NCI-H460 (cell line): ENCODE data around the gene PAEP. TPM values are rescaled to one million over a fixed set of nuclear protein-coding genes. Genes with fewer than 3 reads are reported as not detected.
"Not testable (repeated sequence)": the region's sequence is repeated elsewhere in the genome, so short reads cannot be mapped to it uniquely, and the experiment has no call there.

Experiments
- DNase-seq: peaks from one replicate; pipeline ENCODE4 v3.0.0-alpha.2; 2016; ENCODE audit warnings: low read depth; ENCODE audit errors: extremely low read depth
- total RNA-seq: library from RNA; depleted of rRNA; stranded (reverse); fragments of >200 nt; shearing (Covaris generic); gene quantifications from 2 replicates; pipeline ENCODE4 v1.2.3, GENCODE V29; 2014

The PAEP gene
- total RNA-seq, 1 experiment from 2014 or later = 2.9 TPM

DNA sequence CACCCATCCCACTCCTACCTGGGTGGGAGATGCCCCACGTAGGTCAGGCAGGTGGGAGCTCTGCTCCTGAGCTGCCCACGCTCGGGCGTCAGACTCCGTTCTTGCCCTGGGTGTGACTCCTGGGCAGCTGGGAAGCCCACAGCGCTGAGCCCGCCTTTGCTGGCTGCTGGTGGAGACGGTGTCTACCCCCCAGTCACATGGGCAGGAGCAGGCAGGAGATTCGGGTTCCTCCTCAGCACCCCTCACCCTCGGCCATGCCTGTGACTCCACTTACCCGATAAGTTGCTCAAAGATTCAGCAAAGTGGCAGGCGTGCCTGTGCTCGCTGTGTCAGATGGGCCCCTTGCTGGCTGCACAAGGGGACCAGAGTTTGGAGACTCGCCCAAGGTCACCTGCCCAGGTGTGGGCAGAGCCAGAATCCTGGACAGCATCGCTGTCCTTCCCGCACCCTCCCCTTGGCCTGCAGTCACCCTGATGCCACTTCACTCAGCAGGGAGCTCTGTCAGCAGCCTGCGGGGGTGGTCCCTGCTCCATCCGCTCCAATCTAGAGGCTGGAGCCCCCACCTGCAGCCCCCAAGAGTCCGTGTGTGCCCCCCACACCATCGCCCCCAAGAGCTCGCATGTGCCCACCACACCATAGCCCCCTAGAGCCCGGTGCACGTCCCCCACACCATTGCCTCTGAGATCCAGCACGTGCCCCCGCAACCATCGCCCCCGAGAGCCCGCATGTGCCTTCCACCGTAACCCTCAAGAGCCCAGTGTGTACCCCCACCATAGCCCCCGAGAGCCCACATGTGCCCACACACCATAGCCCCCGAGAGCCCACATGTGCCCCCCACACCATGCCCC is 36.1 kb upstream of the PAEP start:
- DNase-seq = no peak

DNA sequence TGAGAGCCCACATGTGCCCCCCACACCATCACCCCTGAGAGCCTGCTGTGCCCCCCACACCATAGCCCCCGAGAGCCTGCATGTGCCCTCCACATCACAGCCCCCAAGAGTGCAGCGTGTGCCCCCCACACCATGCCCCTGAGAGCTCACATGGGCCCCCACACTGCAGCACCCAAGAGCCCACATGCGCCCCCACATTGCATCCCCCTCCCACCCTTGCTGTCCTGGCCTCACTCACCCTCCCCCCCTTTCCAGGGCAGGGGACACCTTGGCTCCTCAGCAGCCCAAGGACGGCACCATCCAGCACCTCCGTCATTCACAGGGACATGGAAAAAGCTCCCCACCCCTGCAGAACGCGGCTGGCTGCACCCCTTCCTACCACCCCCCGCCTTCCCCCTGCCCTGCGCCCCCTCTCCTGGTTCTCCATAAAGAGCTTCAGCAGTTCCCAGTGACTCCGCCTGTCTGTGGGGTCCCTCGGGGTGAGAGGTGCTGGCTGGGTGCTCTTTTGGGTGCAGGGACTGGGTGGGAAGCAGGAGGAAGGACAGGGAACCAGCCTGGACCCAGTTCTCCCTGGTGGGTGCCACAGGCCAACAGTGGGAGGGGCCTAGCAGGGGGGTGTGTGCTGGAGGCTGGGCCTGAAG is 35.3 kb upstream of the PAEP start:
- DNase-seq = peak; percentile 89

DNA sequence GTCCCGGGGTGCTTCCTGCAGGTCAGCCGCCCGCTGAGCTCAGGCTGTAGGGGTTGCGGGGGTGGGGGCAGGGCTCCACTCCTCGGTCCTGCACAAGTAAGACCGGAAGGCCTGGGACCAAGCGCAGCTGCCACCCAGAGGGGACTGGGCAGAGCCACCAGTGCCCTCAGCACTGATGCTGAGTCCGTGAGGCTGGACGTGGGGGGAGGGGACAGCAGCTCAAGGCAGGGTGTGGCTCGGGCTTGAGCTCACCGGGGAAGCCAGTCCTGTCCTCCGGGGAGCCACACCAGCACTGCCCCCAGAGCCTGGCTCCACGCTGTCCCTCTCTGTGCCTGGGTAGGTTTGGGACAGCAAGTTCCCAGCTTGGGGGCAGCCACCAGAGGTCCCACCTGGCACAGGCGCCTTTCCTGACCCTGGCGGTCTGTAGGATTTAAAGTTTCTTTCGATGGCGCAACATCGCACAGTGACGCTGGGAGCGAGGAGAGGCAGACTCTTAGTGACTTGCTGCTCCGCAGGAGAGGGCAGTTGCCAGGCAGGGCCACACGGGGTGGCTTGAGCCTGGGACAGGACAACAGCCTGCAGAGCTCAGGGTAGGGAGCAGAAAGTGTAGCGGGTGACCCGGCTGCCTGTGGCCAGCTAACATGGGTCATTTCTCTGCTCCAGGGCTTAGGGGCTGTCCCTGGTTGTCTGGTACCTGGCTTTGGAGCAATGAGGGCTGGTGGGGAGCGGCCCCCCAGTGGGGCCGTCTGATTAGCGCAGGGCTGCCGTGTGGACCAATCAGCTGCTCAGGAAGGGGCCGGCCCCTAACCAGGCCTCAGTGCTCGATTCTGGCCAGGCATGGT is 34.6 kb upstream of the PAEP start:
- peak; percentile 88 for DNase-seq

DNA sequence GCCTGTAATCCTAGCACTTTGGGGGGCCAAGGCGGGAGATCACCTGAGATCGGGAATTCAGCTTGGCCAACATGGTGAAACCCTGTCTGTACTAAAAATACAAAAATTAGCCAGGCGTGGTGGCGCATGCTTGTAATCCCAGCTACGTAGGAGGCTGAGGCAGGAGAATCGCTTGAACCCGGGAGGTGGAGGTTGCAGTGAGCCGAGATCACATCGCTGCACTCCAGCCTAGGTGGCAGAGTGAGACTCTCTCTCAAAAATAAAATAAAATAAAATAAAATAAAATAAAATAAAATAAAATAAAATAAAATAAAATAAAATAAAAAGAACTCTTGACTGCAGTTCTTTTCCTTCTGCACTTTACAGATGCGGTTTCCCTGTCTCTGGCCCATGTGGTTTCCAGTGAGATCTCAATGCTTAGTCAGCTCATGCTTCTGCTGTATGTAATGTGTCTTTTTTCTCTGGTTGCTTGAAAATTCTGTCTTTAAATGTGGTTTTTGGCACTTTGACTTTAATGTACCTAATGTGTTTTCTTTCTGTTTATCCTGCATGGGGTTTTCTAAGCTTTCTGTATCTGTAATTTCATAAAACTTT is 32.6 kb upstream of the PAEP start:
- DNase-seq = not testable (repeated sequence)

DNA sequence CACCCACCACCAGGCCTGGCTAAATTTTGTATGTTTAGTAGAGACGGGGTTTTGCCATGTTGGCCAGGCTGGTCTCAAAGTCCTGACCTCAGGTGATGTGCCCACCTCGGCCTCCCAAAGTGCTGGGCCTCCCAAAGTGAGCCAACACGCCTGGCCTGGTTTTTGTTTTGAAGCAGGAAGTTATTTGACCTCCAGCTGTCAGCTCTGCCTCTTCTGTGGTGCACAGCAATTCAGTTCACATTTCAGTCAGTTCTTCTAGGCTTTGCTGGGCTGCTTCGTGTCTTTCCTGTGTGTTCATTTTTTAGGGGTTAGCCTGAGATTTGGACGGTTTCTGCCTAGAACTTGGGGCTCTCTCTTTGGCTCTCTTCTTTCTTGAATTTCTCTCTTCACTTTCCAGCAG is 31.4 kb upstream of the PAEP start:
- no peak for DNase-seq

DNA sequence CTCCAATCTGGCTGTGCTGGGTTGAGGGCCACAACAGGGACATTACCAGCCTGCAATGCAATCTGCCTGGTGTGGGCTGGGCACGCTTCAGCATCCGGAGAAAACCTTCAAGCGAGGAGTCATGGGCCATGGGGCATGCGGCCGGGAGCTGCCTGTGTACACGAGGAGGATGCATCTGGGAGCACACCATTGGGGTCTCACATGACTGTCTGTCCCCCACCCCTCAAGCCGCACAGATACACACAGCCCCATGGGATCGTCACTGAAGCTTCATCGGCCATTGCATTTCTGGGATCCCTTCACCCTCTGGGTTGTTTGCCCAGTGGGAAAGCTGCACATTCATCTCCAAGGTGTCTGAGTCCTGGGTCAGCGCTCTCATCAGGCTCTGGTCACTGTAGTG is 30.5 kb upstream of the PAEP start:
- no peak for DNase-seq

DNA sequence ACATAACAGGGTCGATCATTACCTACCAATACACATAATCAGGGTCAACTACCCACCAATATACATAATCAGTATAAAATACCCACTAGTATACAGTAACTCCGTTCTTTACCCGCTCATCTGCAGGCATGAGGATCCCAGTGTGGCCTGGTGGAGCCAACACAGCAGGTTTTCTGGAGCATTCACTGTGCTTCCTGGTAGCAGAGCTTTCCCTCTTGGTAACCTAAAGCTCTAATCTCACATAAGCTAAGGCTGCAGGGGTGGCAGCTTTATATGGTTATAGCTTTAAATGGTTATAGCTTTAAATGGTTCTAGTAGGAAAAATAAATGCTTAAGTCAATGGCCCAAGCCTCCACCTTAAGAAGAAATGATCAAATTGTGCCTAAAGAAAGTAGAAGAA is 28.4 kb upstream of the PAEP start:
- no peak for DNase-seq

DNA sequence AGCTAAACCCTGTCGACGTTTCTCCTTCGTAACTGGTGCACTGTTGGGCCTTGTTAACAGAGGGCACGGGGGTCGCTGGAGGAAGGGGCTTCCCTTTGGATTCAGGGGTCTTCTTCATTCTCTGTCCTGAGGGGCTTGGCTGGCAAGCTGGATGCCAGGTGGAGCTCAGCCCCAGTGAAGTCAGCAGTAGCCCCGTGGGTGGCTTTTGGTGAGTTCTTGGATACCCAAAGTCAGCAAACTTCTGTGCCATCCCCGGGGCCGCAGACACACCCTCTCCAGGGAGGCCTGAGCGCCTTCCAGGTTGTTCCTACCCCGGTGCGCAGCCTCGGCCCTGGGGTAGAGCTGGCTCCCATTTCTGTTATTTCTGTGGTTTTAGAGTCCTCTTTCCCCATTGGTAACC is 27.9 kb upstream of the PAEP start:
- DNase-seq = no peak

DNA sequence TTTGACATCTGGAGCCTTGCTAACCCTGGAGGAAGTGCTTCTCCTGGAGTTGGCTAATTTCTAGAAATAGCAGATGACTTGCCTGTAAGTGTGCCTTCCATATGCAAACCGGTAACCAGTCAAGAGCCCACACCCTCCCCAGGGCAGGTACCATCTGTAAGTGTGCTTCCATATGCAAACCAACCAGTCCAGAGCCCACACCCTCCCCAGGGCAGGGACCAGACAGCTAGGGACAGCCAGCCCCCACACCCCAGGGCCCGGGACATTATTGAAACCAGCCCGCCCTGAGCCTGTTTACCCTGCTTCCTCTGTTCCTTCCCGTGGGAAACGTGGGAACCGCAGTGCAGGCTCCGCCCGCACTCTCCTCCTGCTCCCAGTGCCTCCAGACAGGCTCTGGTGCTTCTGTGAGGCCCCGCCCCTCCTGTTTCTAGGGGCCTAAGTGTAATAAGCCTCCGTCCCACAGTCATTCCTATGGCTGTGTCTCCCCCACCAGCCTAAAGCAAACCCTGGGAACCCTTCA is 27.3 kb upstream of the PAEP start:
- DNase-seq = not testable (repeated sequence)

DNA sequence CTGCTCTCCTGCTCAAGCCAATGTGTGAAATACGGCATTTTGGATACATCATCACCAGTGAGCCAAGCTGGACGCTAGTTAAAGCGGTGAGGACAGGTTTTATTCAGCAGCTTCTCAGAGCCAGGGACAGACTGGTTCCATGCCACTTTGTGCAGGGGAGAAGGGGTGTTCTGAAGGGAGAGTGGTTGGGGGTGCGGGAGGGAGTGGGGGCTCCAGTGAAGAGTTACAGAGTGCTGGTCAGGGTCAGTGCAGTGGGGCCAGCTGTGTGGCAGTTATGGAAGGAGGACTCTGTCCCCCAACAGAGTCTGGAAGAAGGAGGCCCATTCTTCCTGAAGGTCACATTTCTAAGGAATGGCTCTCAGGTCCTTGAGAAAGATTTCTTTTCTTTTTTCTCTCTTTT is 26.7 kb upstream of the PAEP start:
- DNase-seq = not testable (repeated sequence)

DNA sequence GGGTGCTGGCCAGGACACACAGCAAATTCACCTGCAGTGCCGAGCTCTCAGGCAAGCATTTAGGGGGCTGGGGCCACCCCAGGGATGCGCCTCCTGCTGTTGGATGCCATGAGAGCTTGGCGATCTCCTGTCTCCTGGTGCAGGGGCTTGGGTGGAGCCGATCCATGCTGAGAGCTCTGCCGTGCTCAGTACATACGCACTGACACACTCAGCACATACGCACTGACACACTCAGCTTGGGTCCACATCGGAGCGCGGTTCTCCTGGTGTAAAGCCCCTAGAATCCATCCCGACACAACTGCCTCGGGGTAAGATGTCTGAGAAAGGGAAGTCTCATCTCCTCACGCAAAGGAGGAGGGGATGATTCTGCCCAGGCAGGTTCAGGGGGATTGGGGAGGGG is 25.9 kb upstream of the PAEP start:
- DNase-seq = not testable (repeated sequence)

DNA sequence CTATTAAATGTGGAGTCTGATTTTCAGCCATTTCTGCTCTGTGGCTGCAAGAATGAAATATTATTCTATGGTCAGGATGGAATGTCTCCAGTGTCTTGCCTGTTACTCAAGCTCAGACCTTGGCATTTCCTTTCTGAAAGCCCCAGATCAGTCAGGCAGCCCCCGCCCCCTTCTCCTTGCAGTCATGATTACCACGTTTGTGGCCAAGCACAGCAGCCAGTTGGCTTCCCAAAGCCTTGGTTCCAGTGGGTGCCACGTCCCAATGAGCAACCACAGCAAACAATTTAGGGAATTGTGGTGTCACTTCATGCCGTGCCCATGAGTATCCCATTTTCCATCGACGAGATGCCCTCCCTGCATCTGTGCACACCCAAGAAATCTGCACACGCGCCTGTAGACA is 25.3 kb upstream of the PAEP start:
- no peak for DNase-seq

DNA sequence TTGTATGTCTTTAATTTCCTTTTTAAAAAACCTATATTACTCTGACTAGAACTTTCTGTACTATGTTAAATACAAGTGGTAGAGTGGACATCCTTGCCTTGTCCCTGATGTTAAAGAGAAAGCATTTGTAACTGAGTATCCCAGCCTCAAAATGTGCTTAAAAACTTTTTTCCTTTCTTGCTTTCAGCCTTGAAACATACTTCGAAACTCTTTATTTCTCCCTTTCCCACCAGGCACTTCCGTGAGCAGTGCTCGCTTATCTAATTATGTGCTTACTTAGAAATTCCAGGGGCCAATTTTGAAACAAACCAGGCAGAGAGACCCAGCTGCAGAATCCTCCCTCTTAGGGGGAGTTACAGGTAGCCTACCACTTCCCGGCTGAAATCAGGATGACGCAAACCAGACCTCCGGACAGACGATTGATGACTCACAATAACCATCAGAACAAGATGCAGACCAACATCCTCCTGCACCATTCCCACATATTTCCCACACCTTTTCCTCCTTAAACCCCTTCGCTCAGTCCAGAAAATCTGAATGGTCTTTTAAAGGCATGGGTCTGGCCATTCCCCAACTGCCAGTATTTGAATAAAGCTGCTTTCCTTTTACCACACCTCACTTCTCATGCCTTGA is 18.2 kb upstream of the PAEP start:
- not testable (repeated sequence) for DNase-seq

DNA sequence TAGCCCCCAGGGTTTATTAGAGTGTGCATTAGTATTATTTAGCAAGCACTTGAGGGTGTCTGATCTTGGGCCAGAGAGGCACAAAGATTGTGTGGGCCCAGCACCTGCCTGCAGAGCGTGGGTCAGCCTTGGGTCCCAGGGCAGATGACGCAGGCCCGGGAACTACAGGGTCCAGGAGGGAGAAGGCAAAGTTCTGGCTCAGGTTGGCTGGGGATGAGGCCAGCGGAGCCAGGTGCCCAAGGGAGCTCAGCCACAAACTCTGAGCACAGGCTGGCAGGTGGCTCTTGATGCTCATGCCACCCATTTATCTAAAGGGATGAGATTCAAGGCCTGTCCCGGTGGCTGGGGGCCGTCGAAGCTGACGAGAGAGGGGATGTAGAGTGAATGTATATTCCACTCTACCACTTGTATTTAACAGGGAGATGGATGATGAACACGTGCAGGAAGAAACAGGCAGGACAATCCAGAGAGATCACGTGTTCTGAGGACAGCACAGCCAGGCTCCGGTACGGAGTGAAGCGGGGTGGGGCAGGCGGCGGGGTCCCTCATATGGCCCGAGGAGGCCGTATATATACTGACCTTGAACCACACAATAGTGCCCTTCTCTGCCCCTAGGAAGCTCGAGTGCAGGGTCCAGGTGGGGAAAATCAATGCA is 16.4 kb upstream of the PAEP start:
- DNase-seq = no peak

DNA sequence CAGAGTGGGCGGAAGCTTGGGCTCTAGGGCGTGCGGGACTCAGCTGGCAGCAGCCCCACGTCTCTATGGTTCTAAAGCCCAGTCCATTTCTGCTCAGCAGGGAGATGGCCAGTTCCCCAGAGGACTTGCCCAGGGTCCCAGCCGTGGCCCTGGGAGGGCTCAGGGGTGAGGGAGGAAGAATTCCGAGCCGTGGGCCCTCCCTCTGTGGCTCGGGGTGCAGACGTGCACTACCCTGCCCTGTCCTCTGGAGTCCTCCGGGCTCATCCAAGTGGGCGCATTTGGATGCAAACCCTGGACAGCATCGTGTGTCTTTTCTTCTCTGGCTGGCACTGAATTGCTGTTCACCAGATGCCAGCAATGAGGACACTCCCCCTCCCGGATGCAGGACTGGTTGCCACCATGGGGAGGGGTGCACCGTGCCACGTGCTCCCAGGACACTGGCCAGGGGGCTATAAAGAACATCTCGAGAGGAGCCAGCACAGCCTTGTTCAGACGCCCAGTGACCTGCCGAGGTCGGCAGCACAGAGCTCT is 15.8 kb upstream of the PAEP start, which contains the start of gene OBP2A:
Gene OBP2A, plus strand, starts transcription at position 481 of the 531 bp plus-strand sequence. CDS start 55 bp downstream, outside the sequence.
- DNase-seq = not testable (repeated sequence)

DNA sequence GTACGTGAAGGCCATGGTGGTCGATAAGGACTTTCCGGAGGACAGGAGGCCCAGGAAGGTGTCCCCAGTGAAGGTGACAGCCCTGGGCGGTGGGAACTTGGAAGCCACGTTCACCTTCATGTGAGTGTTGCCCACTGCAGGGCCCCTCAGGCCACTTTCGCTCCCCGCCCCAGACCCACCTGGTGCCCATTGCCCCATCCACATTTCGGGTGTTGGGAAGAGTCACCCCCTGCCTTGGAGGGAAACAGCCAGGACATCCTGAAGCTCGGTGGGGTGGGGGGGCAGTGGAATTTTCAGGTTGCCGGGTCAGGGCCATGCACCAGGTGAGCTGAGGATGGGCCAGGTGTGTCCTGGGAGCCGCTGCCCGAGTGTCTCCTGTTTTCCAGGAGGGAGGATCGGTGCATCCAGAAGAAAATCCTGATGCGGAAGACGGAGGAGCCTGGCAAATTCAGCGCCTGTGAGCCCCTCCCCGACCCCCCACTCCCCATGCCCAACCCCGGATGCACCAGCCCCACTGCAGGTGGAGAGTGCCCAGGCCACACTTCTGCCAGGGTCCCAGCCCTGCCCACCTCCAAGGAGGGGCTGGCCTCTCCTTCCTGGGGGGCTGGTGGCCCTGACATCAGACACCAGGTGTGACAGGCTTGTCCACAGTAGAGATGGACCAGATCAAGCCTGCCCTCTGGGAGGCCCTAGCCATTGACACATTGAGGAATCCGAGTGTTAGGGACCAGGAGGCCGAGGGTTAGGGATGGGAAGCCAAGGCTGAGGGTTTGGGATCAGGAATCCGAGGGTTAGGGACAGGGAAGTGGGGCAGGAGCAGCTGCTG is 14.6 kb upstream of the PAEP start:
- not testable (repeated sequence) for DNase-seq

DNA sequence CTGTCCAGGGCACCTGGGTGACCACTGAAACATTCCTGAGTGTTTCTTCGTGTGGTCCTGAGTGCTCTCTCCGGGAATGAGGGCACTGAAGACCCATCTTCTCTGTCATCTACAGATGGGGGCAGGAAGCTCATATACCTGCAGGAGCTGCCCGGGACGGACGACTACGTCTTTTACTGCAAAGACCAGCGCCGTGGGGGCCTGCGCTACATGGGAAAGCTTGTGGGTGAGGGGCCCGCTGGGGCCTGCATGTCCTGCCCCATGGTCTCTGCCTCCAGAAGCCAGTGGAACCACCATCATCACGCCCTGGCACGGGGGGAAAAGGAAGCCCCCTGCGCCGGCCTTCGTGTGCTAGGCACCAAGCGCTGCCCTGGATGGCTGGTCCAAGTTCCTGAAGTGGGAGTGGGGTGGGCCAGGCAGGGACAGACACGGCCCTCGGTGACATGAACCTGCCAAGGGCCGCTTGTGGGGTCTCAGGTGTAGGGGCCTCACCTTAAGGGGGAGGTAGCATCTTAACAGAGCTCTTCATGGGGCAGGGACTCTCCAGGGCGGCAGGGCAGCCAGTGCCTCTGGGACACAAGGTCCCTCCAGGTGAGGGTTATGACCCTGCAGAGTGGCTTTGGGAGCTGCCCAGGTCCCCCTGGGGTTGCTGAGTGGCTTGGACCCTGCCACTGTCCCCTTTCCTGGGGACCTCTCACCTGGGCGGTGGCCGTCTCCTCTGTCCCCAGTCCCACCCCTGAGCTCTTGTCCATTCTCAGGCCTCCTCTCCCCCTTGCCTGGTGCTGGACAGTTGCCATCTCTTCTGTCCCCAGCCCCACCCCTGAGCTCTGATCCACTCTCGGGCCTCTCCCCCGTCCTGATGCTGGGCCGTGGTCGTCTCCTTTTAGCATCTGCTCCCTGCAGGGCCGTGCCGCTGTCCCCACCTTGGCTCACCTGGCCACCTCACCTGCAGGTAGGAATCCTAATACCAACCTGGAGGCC is 13.5 kb upstream of the PAEP start:
- DNase-seq = no peak
